Fibroblast of peridontal ligament (primary cell): ENCODE data around the gene MACROD2.
A peak's percentile ranks its signal among the peaks of the same experiment; 100 is the strongest.

ENCODE experiments used
- DNase-seq: peaks from one replicate; pipeline ENCODE4 v3.0.0-alpha.2; 2010; ENCODE audit errors: extremely low read depth

Gene MACROD2

GRCh38 chr20:15265581-15266309 lies 1270.4 kb downstream of the MACROD2 start:
- no peak for DNase-seq

GRCh38 chr20:15267935-15268334 lies 1272.6 kb downstream of the MACROD2 start:
- DNase-seq = no peak

- no peak for DNase-seq
These were observed 1282.7 kb downstream of the MACROD2 start for GRCh38 chr20:15278041-15278440.

- DNase-seq = no peak
These were observed 1292.0 kb downstream of the MACROD2 start for GRCh38 chr20:15287329-15287728.

- no peak for DNase-seq
These were observed 1292.8 kb downstream of the MACROD2 start for GRCh38 chr20:15288106-15288505.

GRCh38 chr20:15289337-15289736 lies 1294.0 kb downstream of the MACROD2 start:
- no peak for DNase-seq

- no peak for DNase-seq
These were observed 1297.1 kb downstream of the MACROD2 start for GRCh38 chr20:15292405-15292804.

- no peak for DNase-seq
These were observed 1301.1 kb downstream of the MACROD2 start for GRCh38 chr20:15296422-15296821.

GRCh38 chr20:15297059-15297875 lies 1302.0 kb downstream of the MACROD2 start:
- DNase-seq = no peak

- no peak for DNase-seq
These were observed 1306.8 kb downstream of the MACROD2 start for GRCh38 chr20:15302075-15302474.

GRCh38 chr20:15310361-15310760 lies 1315.0 kb downstream of the MACROD2 start:
- DNase-seq = peak; percentile 23

GRCh38 chr20:15316556-15316955 lies 1321.2 kb downstream of the MACROD2 start:
- no peak for DNase-seq

- DNase-seq = no peak
These were observed 1322.4 kb downstream of the MACROD2 start for GRCh38 chr20:15317546-15318232.

- no peak for DNase-seq
These were observed 1323.4 kb downstream of the MACROD2 start for GRCh38 chr20:15318682-15319081.

GRCh38 chr20:15319439-15319838 lies 1324.1 kb downstream of the MACROD2 start:
- DNase-seq = no peak

- DNase-seq = no peak
These were observed 1325.6 kb downstream of the MACROD2 start for GRCh38 chr20:15320941-15321340.

GRCh38 chr20:15327123-15327522 lies 1331.8 kb downstream of the MACROD2 start:
- no peak for DNase-seq

GRCh38 chr20:15328084-15328483 lies 1332.8 kb downstream of the MACROD2 start:
- no peak for DNase-seq

- no peak for DNase-seq
These were observed 1337.4 kb downstream of the MACROD2 start for GRCh38 chr20:15332711-15333160.

- DNase-seq = no peak
These were observed 1337.9 kb downstream of the MACROD2 start for GRCh38 chr20:15333170-15333569.

GRCh38 chr20:15336011-15336410 lies 1340.7 kb downstream of the MACROD2 start:
- no peak for DNase-seq

- DNase-seq = no peak
These were observed 1341.2 kb downstream of the MACROD2 start for GRCh38 chr20:15336536-15336935.
